GM19240 (cell line): ENCODE data around the gene NHERF1.

Source experiments
- DNase-seq: peaks from one replicate; pipeline ENCODE4 v3.0.0; 2011; ENCODE audit warnings: low spot score; ENCODE audit not compliant: insufficient read length

The NHERF1 gene

DNA sequence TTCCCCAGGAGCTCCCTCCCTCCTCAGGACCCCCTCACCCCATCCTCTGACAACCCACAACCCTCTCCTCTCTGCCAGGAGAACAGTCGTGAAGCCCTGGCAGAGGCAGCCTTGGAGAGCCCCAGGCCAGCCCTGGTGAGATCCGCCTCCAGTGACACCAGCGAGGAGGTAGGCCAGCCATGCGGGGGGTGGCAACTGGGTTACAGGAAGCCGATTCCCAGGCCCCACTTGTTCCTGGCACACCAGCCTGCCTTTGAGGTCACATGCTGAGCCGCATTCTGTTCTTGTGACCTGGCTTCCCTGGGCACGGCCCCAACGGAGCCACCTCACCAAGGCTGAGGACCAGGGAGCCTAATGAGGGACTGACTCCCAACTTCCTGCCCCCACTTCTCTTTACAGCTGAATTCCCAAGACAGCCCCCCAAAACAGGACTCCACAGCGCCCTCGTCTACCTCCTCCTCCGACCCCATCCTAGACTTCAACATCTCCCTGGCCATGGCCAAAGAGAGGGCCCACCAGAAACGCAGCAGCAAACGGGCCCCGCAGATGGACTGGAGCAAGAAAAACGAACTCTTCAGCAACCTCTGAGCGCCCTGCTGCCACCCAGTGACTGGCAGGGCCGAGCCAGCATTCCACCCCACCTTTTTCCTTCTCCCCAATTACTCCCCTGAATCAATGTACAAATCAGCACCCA is 19.8 kb downstream of the NHERF1 start:
- DNase-seq: no peak

DNA sequence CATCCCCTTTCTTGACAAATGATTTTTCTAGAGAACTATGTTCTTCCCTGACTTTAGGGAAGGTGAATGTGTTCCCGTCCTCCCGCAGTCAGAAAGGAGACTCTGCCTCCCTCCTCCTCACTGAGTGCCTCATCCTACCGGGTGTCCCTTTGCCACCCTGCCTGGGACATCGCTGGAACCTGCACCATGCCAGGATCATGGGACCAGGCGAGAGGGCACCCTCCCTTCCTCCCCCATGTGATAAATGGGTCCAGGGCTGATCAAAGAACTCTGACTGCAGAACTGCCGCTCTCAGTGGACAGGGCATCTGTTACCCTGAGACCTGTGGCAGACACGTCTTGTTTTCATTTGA is 20.3 kb downstream of the NHERF1 start:
- DNase-seq: no peak

DNA sequence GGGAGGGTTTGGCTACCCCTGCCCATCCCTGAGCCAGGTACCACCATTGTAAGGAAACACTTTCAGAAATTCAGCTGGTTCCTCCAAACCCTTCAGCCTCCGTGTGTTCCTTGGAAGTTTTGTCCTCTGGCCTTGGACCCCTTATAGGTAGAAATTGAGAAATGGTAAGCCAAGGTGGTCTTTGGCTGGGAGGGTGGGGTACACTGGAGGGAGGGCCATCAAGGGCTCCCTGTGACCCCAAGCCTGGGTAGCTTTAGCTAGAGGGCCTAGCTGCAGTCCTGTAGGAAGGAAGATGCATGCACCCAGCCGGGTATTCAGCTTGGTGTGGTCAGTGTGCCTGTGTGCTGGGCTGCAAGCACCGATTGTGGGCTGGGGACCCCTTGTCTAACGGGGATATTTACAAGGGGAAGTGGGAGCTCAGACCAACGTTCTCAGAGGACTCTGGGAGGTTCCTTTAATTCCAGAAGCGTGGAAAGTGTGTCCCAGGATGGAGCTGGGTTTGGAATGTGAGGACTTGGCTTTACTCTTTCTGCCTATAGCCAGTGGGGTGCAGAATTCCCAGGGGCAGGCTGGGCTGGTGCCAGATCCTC is 20.9 kb downstream of the NHERF1 start:
- no peak for DNase-seq

DNA sequence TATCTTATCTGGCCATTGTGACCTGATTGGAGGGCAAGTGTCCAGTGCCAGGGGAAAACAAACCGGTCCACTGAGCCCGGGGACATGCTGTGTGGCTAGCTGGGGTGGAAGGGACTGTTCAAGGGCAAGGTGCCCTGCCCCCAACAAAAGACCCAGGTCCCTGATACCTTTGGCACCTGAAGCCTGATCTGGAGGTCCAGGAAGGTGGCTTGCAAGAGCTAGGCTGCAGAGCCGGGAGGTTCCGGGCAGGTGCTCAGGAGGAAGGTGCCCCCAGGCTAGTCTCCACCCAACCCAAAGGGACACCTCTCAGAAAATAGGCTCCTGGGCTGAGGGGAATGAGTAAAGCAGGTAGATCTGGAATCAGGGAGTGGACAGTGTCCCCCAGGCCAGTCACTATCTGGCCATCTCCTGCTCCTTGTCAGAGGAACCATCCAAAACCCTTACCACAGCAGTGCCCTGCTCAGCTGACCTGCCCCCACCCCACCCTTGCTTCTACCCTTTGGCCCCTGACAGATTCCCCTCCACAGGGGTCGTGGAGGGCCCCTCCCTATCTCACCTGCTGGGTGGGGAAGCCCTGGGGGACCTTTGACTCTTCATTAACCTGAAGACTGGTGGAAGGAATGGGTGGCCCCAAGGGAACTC is 21.5 kb downstream of the NHERF1 start:
- DNase-seq: no peak

DNA sequence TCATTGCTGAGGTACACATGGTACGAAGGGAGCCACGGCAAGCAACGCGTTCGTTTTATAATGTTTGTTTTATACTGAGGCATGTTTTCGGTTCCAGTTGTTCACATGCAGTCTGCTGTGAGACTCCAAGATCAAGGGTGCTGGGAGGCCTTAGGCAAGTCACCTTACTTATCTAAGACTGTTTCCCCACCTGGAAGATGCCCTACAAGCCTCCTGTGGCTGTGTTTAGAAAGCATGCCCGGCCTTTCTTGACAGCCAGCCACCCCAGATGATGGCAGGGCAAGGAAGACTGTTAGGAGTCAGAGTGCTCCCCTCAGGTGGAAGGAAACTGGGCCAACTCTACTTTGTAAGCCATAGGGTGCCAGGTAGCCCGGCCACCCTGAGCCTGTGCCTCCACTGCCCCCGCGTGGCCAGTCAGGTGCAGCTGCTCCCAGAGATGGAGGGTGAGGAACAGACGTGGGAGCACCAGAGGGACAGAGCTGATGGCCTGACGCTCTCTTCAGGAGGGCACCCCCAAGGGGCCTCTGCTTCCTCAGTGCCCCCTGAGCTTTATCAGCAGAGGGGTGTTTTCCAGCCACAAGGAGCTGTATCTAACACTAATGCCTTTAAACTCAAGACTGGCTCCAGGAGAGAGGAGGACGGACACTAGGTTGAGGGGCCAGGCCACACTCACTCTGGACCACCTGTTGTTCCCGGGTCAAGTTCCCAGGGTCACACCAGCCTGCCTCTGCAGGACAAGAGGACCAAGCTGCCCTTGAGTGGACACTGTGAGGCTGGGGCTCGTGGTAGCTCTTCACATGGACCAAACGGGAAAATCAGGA is 22.3 kb downstream of the NHERF1 start:
- DNase-seq: peak; percentile 68

DNA sequence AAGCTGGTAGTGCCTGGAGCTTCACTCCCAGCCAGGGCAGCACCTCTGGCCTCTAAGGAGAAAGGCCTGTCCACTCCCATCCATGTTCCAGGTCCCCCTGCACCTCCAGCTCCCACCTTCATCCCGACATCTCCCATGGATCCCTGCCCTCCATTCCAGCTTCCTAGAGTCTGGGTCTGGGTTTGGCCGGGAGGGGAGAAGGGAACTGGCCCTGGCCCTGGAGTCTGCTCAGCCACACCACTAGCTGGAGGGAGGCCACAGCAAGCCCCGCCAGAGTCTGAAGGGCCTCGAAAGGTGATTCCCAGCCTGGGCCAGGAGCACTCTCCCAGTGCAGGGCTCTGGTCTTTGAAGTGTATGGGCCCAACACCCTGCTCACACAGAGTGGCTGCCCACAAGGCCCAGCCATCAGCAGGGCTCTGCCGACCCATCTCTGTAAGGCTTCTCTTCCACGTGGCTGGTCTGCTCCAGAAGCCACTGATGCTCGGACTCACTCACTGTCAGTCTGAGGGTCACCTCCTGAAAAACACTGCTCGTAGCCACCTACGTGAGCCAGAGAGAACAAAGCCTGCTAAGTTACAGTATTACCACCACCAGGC is 23.0 kb downstream of the NHERF1 start:
- no peak for DNase-seq

DNA sequence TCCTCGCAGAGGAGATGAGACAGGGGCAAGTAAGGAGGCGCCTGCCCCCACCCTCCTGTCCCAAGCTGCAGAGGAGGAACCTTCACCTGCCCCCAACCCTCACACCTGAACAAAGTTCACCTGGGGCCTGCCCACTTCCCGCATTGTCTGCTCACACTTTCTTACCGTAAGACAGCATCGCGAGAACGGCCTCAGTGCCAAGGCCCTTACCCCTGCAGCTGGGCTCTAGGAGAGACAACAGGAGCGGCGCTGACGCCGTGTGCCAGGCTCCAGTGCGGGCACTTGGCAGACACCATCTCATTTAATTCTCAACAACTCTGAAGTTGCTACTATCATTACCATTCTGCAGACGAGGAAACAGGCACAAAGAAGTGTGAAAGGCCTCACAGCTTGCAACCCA is 23.6 kb downstream of the NHERF1 start:
- no peak for DNase-seq

DNA sequence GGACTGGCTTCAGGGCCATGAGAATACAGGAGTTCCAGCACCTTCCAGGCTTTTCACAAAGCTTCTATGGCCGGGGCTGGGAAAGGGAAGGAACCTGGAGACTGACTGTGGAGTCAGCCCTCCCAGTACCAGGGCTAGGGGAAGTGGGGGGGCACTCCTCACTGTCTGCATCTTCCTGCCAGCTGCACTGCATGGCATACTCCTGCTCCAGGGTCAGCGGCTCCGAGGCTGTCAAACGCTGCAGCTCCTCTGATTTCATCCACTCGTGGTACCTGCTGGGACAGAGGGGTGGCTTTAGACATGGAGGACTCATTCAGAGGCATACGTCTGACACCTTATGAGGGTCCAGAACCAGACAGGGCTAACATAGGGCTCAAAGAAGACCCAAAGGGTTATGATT is 25.0 kb downstream of the NHERF1 start:
- DNase-seq: no peak

DNA sequence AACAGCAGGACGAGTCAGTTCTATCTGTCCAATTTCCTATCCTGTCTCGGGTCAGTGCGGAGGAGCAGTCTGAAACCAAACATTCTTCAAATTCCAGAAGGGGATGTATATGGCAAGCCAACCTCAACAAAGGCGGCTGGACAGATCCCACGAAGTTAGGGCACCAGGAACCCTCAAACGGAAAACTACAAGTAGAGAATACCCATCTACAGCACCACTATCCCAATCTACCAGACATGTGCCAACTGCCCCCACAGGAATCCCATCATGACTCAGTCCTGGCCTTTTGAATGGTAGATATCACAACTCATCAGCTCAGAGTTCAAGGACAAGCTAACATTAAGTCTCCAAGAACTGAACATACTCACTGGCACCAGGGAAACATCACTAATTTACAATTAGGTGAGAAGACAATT is 25.5 kb downstream of the NHERF1 start:
- DNase-seq: no peak

DNA sequence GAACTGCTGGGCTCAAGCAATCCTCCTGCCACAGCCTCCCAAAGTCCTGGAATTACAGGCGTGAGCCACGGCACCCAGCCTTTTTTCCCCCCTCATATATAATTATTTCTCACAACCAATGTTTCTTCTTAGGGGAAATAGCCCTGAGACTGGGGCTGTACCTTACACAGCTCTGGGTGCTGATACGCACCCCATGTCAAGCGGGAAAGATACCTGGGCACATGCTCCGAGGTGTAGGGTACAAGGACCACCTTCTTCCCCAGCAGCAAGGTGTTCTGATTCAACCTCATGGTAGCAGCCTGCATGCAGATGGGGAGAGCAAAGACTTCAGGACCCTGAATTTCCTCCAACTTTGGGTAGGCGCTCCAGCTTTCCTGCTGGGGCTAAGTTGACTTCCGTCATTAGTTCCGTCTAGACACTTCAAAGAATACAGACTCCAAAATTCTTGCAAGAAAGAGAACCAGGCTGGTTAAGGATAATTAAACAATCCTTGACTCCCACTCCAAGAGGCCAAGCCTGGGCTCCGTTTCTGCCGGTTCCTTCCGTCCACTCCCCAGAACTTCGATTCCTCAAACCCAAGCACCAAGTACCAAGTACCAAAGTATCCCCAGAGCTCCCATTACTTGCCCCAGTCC is 27.1 kb downstream of the NHERF1 start:
- DNase-seq: no peak

DNA sequence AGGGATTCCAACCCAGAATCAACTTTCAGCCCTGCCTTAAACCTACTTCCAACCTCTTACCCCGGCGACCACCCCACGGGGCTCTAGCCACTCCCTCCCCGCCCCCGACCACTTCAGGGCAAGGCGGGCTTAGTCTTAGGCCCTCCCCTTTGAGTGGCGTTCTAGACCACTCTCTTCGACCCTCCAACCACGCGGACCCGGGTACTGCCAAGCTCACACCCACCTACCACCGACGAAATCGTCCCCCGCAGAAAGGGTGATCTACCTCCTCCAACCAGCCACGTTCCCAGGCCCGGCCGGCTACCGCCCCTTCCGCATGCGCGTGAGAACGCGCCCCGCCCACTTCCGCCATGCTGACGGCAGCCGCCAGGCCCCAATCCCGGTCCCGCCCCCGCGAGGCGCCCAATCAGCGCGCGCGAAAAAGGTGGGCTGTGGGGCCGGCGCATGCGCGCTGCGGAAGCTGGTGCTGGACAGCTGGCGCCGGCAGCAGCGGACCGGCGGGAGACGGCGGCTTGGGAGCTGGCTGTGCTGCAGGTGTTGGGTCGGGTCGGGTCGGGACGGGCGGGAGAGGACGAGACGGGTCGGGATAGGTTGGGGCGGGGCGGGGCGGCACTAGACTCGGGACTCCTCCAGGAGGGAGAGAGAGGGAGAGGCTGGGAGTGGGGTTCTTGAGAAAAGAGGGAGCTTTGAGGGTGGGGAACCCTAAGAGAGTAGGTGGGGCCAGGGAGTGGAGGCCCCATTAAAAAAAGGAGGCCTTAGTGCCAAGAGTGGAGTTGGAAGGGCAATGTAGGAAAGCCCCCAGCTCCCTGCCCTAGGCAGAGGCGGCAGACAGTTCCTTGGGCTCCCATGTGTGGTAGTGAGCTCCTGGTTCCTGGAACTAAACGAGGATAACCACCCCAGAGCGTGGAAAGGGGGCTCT is 27.9 kb downstream of the NHERF1 start, which contains the start of gene NAT9:
Gene NAT9 (minus strand): TSS at position 302 of the 919 bp plus-strand sequence. CDS start 647 bp downstream, outside the sequence.
- DNase-seq: peak; percentile 98

DNA sequence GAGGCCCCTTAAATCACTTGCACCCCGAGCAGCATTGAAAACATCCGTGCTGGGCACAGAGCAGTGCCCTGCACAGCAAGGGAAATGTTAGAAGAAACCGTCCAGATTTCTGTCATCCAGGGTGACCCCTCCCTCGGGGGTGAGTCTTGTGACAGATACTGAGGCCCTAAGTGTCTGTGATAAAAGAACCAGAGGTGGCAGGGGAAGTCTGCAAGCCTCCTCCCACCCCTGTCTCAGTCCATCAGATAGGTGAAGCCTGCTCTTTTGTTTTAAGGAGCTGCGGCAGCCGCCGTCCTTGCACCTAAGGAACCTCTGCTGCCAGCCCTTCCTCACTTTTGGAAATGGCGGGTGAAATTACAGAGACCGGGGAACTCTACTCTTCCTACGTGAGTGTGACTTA is 28.6 kb downstream of the NHERF1 start:
- no peak for DNase-seq

DNA sequence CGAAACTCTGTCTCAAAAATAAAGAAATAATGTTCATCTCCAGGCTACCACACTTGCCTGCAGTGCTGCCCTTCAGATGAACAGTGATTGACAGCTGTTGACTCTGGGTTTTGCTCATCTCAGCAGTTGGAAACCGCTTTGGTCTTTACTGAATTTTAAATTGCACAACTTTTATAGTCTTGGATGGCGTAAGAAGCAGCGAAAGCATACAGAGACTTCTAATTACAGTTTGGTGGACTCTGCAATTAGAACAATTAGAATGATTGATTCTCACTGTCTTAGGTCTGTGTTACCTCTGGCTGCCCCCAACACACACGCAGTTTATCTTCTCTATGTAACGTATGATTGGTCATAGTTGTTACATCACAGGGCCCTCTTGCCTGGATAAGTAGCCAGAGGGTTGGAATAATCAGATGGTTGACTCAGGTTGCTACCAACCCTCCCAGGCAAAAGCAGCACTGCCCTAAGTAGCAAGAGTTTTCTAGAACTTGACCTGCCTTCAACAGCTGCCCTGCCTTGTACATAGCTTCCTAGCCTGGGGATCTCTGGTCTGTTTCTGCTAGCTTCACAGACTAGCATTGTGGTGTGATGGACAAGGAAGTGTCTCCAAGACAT is 29.6 kb downstream of the NHERF1 start:
- no peak for DNase-seq

DNA sequence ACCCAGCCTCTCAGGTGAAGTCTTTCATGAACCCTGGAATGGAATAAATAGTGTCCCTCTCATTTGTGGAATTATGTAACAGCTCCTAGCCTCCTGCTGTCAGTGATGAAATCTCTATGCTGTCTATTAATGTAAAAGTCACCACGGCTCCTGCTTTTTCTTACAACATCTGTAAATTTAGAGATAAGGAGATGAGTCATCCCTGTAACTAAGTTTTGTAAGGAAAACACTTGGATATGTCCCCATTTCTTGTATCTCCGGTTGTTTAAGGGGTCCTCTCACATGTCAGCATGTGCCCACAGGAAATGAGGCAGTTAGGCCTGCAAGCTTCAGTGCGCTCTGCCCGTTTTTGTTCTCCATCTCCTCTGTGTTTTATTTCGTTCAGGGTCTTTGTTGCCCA is 30.5 kb downstream of the NHERF1 start:
- DNase-seq: no peak

DNA sequence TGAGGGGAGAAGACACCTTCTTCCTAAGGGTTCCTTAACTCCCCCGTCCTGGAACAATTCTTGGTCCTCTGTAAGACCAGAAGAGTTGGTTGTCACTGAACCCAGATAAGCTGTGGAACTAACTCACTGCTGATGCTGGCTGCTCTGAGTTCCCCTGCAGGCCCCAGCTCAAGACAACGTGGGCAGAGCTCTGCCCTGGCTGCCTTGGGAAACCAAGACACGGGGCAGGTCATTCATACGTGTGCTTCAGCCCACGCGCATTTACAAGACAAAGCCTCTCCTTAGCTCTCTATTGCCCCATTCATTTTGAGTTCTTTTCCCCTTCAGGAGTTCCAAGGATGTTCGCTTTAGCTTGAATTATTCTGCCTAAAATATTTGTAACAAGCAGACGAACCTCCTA is 31.1 kb downstream of the NHERF1 start:
- DNase-seq: no peak

DNA sequence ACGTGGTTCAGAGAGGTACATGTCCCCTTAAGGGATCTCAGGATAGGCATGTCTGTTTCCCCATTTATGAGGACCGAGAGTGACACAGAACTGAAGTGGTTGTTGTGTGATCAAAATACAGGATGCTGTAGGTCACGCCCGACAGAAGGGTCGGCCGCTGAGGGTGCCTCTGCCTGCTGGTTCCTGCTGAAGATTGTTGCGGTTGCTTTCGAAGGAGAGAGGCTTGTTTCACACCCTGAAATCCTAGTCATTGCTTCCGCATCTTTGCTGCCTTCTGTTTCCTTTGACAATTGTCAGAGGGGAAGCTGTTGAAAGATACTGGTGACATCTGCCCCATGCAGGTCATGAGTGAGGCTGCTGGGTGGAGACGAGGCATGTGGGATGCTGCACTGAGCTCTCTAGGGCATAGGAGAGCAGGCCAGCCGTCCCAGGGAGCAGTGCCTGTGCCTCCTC is 31.5 kb downstream of the NHERF1 start:
- DNase-seq: peak; percentile 64

DNA sequence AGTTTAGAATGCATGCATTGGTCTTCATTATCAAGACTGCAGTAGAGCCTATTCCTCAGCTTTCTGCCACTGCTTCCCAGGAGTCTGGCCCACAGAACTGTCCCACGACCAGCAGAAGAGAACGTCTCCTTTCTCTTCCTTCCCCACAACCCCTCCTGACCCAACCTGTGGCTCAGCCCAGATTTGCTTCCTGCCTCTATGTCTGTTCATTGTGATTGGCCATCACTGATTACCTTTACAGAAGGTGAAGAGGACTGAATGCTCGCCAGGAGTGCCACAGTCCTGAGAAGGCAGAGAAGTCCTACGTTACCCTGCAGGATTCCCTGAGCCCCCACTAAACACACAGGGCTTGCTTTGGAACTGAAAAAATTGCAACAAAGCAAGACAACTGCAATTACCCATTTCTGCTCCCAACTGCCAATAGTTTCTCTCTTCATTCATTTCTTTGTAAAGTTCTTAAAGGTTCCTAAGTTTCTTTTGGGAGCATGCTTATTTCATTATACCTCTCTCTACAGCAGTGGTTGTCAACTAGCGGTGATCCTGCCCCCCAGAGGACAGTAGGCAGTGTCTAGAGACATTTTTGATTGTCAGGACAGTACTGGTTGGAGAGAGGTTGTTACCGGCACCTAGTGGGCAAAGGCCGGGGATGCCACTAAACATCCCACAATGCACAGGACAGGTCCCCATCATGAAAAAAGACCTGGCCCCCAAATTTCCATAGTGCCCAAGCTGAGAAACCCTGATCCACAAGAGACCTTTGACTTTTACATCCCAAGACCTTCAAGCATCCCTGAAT is 32.2 kb downstream of the NHERF1 start:
- peak; percentile 33 for DNase-seq

DNA sequence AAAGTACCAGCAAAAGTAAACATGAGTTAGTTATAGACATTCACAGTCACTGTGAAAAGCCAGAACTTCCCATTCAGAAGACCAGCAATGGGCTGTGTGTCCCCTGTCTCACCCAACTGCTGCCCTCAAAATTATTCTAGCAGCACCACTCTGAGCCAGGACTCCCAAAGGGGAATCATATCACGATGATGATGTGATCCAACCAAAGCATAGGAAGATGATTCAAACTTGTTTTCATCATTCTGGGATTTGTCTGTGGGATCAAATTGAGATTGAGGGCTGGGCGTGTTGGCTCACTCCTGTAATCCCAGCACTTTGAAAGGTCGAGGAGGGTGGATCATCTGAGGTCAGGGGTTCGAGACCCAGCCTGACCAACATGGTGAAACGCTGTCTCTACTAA is 34.1 kb downstream of the NHERF1 start:
- DNase-seq: no peak
